GM15510 (cell line): Measurements from ENCODE around the gene ASB13.

ENCODE experiments used
- POLR2A ChIP-seq: IDR thresholded peaks from 3 replicates; pipeline ENCODE4 v1.6.1; 2011; ENCODE audit warnings: borderline replicate concordance; ENCODE audit not compliant: insufficient read length; ENCODE audit errors: extremely low read depth

ASB13 gene

DNA sequence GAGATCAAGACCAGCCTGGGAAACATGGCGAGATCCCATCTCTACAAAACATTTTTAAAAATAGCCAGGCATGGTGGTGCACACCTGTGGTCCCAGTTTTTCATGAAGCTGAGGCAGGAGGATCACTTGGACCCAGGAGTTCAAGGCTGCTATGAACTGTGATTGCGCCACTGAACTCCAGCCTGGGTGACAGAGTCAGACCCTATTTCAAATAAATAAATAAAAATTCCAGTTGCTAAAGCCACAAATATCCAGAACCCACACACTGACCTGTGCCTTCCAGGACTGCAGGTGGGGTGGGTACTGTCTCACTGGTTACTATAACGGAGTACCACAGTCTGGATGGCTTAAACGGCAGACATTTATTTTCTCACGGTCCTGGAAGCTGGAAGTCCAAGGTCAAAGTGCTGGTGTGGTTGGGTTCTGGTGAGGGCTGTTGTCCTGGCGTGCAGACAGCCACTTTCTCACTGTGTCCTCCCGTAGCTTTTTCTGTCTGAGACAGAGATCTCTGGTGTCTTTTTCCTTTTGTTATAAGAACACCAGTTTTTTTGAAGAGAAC is 38.8 kb downstream of the ASB13 start:
- no peak for TF ChIP-seq POLR2A

- TF ChIP-seq POLR2A = no peak
Observed at GRCh38 chr10:5625992-5626777, 40.2 kb downstream of the ASB13 start.

GRCh38 chr10:5624701-5625100 is 41.7 kb downstream of the ASB13 start:
- TF ChIP-seq POLR2A = no peak

DNA sequence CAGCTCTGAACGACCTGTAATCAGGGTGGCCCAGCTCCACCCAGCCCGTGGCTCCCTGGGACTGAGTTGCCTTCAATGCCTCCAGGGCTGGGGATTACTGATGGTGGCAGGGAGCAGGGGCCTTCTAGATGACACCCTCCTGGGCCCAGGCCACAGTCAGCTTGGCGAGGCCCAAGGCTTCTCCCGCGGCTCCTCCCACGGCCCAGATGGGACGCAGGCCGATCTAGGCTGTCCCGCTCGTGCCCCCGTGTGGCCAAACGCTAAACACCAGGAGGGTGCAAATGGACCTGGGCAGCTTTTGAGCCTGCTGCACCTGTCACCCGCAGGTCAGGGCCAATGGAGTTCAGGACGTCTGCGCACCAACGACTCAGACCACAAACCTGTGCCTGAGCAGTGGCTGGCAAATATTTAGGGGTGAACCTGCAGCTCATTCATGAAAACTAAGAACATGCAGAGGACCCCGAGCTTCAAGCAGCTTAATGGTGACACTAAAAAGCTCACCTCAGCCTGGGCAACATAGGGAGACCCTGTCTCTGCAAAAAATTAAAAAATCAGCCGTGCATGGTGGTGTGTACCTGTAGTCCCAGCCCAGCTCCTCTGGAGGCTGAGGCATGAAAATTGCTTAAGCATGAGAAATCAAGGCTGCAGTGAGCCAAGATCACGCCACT is 43.2 kb downstream of the ASB13 start:
- TF ChIP-seq POLR2A = no peak

DNA sequence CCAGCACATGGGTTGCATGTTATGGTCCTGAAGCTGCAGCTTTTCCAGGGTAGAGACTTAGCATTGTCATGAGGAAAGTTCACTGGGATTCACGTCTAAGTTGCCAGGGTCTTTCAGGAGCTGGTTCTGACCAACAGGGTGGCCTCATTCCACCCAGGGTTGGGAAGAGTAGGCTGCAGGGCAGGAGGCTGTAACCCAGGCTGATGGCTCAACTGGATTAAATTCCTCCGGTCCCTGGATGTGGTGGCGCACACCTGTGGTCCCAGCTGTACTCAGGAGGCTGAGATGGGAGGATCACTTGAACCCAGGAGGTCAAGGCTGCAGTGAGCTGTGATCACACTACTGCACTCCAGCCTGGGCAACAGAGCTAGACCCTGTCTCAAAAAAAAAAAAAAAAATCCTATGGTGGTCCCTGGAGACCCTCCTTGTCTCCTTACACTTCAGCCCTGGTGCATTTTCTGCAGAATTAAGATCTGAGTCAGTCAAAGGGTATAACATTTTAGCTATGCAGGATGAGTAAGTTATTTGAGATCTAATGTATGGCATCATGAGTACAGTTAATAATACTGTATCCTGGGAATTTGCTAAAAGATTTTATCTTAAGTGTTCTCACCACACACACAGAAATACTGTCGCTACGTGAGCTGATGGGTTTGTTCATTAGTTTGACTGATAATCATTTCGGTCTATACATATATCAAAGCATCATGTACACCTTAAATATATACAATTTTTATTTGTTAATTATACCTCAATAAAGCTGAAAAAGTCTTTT is 44.0 kb downstream of the ASB13 start:
- no peak for TF ChIP-seq POLR2A

DNA sequence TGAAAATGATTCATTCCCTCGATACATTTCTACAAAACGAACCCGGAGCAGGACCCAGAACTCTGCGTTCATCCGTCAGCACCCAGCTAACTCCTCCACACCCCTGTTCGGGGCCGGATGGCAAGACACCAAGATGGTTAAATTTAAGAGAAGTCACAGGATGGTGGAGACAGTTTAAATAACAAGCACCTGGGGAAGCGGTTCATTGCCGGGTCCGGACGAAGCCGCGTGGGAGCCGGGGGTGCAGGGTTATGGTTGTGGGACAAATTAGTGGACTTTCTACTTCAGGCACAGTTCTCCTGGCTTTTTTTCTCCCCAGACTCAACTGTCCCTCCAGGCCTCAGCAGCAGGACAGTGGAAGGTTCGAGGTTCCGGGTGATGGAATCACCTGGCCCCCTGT is 45.4 kb downstream of the ASB13 start:
- TF ChIP-seq POLR2A = no peak

- TF ChIP-seq POLR2A = no peak
Observed at GRCh38 chr10:5620223-5620721, 46.1 kb downstream of the ASB13 start.

DNA sequence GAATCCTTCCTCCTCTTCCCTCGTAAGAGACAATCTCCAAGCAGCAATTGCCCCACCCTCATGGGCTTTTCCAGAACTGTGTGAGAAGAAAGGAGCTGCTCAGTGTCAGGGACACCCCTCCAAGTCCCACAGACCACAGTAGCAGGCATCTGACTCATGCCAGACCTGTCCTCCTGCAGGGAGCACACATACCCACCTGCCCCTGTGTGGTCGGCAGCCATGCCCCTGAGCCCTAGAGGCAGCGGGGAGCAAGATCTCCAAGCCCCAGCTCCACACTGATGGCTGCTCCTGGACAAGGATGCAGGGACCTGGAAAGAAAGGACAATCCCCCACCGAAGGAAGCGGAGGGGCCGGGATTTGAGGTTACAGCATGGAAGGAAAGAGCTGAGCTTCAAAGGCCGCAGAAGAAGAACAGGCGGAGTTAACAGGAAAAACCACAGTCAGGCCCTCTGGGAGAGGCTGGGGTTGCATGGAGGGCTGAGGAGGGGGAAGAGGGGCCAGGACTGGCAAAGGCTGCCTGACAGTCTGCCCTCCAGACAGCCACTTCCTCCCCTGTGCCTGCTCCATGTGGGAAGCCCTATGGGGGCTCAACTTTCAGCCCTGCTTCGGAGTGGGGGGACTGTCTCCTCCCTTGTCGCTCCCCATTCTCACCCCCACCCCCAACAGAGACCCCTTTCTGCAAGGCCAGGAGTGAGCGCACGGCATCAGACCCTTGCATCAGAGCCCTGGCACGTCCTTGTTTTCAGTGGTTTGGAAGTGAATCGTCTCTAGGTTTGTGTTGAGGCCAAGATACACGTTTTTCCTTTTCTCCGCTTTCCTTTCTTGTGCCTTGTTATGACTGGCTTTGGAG is 46.8 kb downstream of the ASB13 start:
- TF ChIP-seq POLR2A = no peak

DNA sequence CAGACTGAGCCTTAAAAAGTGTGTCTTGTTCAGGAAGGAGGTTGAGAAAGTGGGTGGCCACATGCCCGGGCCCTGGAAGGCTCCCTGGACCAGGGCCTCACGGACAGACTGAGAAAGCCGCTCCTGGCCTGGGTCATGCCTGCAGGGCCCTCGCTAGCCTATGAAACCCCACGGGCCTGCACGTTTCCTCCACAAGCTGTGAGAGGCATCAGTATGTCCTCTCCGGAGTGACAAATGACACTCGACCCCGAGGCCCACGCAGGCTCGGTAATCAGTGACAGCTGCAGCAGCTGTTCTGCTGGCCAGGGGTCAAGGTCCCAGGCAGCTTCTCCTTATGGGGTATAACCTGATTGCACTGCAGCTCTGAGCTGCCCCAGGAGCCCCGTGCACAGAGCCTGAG is 47.6 kb downstream of the ASB13 start:
- TF ChIP-seq POLR2A = no peak

- TF ChIP-seq POLR2A = no peak
Observed at GRCh38 chr10:5618042-5618441, 48.4 kb downstream of the ASB13 start.

- TF ChIP-seq POLR2A = no peak
Observed at GRCh38 chr10:5617521-5617920, 48.9 kb downstream of the ASB13 start.

GRCh38 chr10:5616836-5617235 is 49.6 kb downstream of the ASB13 start:
- TF ChIP-seq POLR2A = no peak

DNA sequence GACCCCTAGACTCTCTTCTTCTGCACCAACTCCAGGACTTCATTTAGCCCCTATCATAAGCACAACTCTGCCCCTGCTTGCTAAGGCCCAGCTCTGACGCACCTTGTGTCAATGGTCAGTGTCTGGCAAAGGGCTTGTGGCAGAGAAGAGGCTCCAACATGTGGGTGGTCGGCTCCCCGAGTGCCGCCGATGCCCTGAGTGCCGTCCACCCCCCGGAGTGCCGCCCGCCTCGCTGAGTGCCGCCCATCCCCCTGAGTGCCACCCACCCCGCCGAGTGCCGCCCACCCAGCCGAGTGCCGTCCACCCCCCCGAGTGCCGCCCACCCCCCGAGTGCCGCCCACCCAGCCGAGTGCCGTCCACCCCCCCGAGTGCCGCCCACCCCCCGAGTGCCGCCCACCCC is 50.3 kb downstream of the ASB13 start:
- TF ChIP-seq POLR2A = no peak

DNA sequence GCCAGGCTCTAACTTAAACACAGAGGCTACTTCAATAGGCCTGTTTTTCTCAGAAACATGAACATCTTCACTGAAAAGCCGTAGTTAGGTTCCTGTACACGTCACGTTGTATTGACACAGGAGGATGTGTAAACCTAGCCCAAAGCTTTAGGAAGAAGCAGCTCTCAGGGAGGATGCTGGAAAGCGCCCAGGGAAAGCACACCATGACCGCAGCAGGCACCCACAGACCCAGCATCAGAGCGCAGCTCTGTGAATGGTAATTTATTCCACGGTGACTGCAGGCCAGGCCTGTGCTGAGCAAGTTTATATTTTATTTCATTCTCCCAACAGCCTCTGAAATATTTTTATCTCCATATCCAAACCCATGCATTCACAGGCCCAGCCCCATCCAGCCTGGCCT is 51.1 kb downstream of the ASB13 start:
- TF ChIP-seq POLR2A = no peak
